ENCODE measurements around the gene SMIM45.

The SMIM45 gene

DNA sequence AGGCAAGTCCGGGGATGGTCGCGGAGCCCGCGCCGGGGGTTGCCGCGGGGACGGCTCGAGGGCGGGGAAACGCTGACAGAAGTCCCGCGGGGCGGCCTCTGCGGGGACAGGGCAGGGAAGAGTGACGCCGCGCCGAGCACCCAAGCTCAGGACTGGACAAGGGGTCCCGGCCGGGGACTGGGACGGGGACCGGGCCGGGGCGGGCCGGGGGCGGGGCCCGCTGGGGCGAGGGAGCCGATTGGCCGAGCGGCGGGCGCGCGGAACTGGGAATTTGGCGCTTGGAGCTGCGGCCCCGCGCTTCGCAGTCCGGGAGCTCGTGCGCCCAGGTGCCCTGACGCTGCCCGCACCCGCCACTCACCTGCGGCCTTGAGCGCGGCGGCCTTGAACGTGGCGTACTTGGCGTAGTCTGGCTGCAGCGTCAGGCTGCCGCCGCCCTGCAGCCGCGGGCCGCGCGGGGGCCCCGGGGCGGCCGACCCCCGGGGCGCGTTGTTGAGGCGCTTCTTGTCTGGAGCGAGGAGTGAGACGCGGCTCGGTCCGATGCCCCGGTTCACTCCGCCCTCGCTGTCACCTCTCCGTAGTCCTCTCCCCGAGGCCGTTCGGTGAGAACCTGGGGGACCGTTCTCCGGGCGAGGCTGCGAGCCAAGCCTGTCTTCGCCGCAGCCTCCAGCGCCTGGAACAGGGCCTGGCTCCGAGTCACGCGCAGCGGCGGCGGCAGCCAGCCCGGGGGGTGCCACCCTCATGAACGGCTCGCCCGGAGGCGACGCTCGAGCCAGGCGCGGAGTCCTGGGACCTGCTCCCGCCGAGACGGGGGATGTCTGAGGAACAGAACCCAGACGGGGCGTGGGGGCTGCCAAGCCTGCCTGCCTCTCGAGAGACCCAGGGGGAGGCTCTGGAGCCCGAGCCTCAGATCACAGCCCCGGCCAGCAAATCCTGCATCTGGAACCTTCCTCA, 41.6 kb upstream of the SMIM45 start:
- TF ChIP-seq EZH2 (IDR thresholded peaks at IDR 0.05; ENCODE audit: borderline replicate concordance, insufficient read depth, low read length, poor library complexity, severe bottlenecking) (peak; percentile 73), SMC3 (conservative IDR thresholded peaks at IDR 0.05; ENCODE audit: poor library complexity) (no peak), EP300 (conservative IDR thresholded peaks at IDR 0.05; ENCODE audit: poor library complexity, severe bottlenecking) (no peak), TAF1 (IDR thresholded peaks at IDR 0.05; ENCODE audit: low read depth) (no peak), MXI1 (conservative IDR thresholded peaks at IDR 0.05; ENCODE audit: poor library complexity, severe bottlenecking) (no peak)
- TF ChIP-seq, protein P1, sequence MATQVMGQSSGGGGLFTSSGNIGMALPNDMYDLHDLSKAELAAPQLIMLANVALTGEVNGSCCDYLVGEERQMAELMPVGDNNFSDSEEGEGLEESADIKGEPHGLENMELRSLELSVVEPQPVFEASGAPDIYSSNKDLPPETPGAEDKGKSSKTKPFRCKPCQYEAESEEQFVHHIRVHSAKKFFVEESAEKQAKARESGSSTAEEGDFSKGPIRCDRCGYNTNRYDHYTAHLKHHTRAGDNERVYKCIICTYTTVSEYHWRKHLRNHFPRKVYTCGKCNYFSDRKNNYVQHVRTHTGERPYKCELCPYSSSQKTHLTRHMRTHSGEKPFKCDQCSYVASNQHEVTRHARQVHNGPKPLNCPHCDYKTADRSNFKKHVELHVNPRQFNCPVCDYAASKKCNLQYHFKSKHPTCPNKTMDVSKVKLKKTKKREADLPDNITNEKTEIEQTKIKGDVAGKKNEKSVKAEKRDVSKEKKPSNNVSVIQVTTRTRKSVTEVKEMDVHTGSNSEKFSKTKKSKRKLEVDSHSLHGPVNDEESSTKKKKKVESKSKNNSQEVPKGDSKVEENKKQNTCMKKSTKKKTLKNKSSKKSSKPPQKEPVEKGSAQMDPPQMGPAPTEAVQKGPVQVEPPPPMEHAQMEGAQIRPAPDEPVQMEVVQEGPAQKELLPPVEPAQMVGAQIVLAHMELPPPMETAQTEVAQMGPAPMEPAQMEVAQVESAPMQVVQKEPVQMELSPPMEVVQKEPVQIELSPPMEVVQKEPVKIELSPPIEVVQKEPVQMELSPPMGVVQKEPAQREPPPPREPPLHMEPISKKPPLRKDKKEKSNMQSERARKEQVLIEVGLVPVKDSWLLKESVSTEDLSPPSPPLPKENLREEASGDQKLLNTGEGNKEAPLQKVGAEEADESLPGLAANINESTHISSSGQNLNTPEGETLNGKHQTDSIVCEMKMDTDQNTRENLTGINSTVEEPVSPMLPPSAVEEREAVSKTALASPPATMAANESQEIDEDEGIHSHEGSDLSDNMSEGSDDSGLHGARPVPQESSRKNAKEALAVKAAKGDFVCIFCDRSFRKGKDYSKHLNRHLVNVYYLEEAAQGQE (IDR thresholded peaks at IDR 0.05; ENCODE audit: borderline replicate concordance): no peak
- no peaks in the 10 kb centered on the region for H3K9me3 ChIP-seq (ENCODE audit: low read length)
- H4K20me1 ChIP-seq (ENCODE audit: insufficient read depth): no peaks in the 10 kb centered on the region
- peaks cover 62% of the 10 kb centered on the region for H3K27me3 ChIP-seq (ENCODE audit: insufficient read depth, low read depth, low read length)
- no peak overlapping the region for H2AFZ ChIP-seq (ENCODE audit: low read depth, low read length)
- no peaks in the 10 kb centered on the region for H3K79me2 ChIP-seq (replicated peaks; ENCODE audit: insufficient read depth, low read length)
- no peak overlapping the region for H3K9ac ChIP-seq (ENCODE audit: low read length)
- H3K4me2 ChIP-seq (ENCODE audit: low read length): no peak overlapping the region
- H3F3A ChIP-seq (ENCODE audit: insufficient read depth, low read length, poor library complexity, severe bottlenecking): no peaks in the 10 kb centered on the region
- H3K36me3 ChIP-seq (ENCODE audit: insufficient read depth, low read length): no peaks in the 10 kb centered on the region
- H3K4me3 ChIP-seq (ENCODE audit: low read length): peak overlapping the region; percentile 37
- H3K27ac ChIP-seq (ENCODE audit: low read length): no peak overlapping the region
- H3K9me2 ChIP-seq (ENCODE audit: insufficient read depth, low read length): no peaks in the 10 kb centered on the region

DNA sequence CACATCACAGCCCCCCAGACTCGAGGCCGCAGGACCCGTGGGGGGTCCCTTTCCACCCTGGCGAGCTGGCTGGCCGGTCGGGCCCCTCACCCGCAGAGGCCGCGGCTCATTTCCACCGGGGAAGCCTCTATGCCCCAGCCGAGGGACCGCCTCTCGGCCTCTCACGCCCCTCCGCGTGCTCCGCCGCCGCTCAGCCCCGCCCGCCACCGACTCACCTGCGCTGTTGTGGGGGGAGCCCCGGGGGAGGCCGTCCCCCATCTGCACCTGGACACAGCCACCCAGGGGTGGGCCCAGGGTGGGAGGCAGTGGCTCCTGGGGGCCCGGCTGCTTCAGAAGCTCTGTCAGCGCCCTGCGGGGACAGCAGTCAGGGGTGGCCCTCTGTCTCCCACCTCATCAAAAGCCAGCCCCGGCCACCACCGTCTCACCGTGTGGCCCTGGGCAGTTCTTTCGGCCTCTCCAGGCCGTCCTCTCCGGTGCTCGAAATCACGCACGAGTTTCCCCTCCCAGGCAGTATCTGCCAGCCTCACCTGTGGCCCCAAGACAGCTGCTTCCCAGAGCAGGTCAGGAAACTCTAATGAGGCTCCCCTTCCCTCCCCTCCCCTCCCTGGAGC, 40.8 kb upstream of the SMIM45 start:
- TF ChIP-seq EZH2 (IDR thresholded peaks at IDR 0.05; ENCODE audit: borderline replicate concordance, insufficient read depth, low read length, poor library complexity, severe bottlenecking): no peak
- TF ChIP-seq EP300 (conservative IDR thresholded peaks at IDR 0.05; ENCODE audit: poor library complexity, severe bottlenecking): no peak
- TF ChIP-seq TAF1 (IDR thresholded peaks at IDR 0.05; ENCODE audit: low read depth): no peak
- no peak for TF ChIP-seq MXI1 (conservative IDR thresholded peaks at IDR 0.05; ENCODE audit: poor library complexity, severe bottlenecking)
- no peak for TF ChIP-seq RAD21 (conservative IDR thresholded peaks at IDR 0.05)
- no peak for TF ChIP-seq POLR2AphosphoS5 (IDR thresholded peaks at IDR 0.05)
- TF ChIP-seq, protein P2, sequence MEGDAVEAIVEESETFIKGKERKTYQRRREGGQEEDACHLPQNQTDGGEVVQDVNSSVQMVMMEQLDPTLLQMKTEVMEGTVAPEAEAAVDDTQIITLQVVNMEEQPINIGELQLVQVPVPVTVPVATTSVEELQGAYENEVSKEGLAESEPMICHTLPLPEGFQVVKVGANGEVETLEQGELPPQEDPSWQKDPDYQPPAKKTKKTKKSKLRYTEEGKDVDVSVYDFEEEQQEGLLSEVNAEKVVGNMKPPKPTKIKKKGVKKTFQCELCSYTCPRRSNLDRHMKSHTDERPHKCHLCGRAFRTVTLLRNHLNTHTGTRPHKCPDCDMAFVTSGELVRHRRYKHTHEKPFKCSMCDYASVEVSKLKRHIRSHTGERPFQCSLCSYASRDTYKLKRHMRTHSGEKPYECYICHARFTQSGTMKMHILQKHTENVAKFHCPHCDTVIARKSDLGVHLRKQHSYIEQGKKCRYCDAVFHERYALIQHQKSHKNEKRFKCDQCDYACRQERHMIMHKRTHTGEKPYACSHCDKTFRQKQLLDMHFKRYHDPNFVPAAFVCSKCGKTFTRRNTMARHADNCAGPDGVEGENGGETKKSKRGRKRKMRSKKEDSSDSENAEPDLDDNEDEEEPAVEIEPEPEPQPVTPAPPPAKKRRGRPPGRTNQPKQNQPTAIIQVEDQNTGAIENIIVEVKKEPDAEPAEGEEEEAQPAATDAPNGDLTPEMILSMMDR (IDR thresholded peaks at IDR 0.05; ENCODE audit: poor library complexity, severe bottlenecking): no peak
- no peak for TF ChIP-seq SMC3 (conservative IDR thresholded peaks at IDR 0.05; ENCODE audit: poor library complexity)
- TF ChIP-seq, protein P1 (IDR thresholded peaks at IDR 0.05; ENCODE audit: borderline replicate concordance): no peak
- Histone ChIP-seq H3K27me3 (ENCODE audit: insufficient read depth, low read depth, low read length) (peaks cover 70% of the 10 kb centered on the region), H3K4me3 (ENCODE audit: low read length) (peak overlapping the region; percentile 37), H3K9me3 (ENCODE audit: low read length) (no peaks in the 10 kb centered on the region), H2AFZ (ENCODE audit: low read depth, low read length) (no peak overlapping the region), H3F3A (ENCODE audit: insufficient read depth, low read length, poor library complexity, severe bottlenecking) (no peaks in the 10 kb centered on the region), H3K79me2 (replicated peaks; ENCODE audit: insufficient read depth, low read length) (no peaks in the 10 kb centered on the region), H4K20me1 (ENCODE audit: insufficient read depth) (no peaks in the 10 kb centered on the region), H3K27ac (ENCODE audit: low read length) (no peak overlapping the region), H3K36me3 (ENCODE audit: insufficient read depth, low read length) (no peaks in the 10 kb centered on the region), H3K4me2 (ENCODE audit: low read length) (no peak overlapping the region), H3K9ac (ENCODE audit: low read length) (no peak overlapping the region), H3K9me2 (ENCODE audit: insufficient read depth, low read length) (no peaks in the 10 kb centered on the region)

Measured in neural cell (in vitro differentiated cells).